Fibroblast of mammary gland (primary cell): Measurements from ENCODE around the gene LDLRAD3.

ENCODE experiments used
- DNase-seq: peaks from one replicate; pipeline ENCODE4 v3.0.0-alpha.2; 2010; ENCODE audit warnings: low read depth
- H3K4me3 ChIP-seq: 2 replicates; pipeline ENCODE4 v1.5.1; 2011; ENCODE audit warnings: low read depth, mild to moderate bottlenecking, low read length, moderate library complexity; ENCODE audit not compliant: control insufficient read depth
- CTCF ChIP-seq: conservative IDR thresholded peaks from 2 replicates; pipeline ENCODE4 v1.5.1; 2011; ENCODE audit warnings: low read depth, low read length, inconsistent platforms; ENCODE audit not compliant: control insufficient read depth, insufficient read depth

LDLRAD3 gene

DNA sequence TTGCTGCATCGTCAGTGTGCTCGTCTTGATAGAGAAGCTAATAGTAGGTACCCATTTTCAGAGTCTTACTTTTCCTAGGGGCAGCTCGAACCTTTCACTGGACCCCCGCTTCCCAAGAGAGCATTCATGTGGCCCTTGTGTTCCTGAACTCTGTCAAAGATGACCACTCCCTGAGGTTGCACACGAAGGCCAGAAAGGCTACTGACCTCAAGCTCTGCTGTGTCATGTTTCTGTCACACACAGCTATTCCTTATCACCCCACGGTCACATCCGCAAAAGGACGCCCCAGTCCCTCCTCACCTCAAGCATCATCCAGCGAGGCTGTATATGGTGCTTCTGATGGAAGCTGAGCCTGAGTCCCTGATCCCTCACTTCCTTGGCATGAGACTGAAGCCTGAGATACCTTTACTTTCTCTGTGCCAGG is 171.5 kb downstream of the LDLRAD3 start:
- H3K4me3 ChIP-seq, result no peak overlapping the region
- no peak for TF ChIP-seq CTCF
- DNase-seq, result no peak

GRCh38 chr11:36116161-36116560 is 172.3 kb downstream of the LDLRAD3 start:
- DNase-seq, result no peak
- no peak overlapping the region for H3K4me3 ChIP-seq
- TF ChIP-seq CTCF, result no peak

DNA sequence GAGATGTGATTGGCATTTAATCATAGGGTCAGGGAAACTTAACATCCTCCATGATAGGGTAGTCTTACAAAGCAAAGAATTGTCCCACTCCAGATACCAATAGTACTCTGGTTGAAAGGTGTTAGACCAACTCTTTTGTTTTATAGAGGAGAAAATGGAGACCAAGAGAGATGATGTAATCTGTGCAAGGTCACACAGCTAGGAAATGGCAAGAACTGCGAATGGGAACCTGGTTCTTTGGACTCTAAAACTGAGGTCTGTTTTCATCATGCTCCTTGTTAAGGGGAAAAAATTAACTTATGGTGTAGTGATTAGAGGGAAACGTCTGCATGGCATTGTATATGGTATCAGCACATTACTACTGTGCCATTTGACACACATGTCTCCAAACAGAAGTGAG is 174.2 kb downstream of the LDLRAD3 start:
- no peak for TF ChIP-seq CTCF
- DNase-seq, result no peak
- no peak overlapping the region for H3K4me3 ChIP-seq

- TF ChIP-seq CTCF, result no peak
- no peak overlapping the region for H3K4me3 ChIP-seq
- DNase-seq, result no peak
Observed at GRCh38 chr11:36119300-36119699, 175.4 kb downstream of the LDLRAD3 start.

DNA sequence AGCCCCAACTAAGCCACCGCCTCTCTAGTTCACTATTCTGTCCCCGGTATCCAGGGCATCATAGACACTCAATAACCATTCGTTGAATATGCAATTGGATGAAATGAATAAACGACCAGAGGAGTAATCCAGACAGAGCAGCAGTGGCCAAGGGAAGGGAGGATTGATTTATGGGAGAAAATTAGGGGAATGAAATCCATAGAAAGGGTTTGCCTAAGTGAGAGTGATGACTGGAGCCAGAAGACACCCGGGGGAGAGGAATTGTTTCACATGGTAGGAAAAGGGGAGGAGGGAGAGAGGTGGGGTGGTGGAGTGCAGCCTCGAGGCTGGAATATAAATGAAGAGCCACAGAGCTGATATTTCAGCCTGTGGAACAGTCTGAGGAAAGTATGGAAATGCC is 177.2 kb downstream of the LDLRAD3 start:
- H3K4me3 ChIP-seq, result no peak overlapping the region
- no peak for TF ChIP-seq CTCF
- no peak for DNase-seq

DNA sequence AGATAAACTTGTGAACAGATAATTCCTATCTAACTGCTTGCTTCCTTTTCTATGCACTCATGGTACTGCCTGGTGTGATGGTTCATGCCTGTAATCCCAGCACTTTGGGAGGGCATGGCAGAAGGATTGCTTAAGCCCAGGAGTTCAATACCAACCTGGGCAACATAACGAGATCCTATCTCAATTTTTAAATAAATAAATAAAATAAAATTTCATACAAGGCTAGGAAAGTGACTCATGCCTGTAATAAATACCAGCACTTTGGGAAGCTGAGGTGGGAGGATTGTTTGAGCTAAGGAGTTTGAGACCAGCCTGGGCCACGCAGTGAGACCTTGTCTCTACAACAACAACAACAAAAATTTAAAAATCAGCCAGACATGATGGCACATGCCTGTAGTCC is 178.8 kb downstream of the LDLRAD3 start:
- DNase-seq, result peak; percentile 12
- TF ChIP-seq CTCF, result no peak
- H3K4me3 ChIP-seq, result no peak overlapping the region

DNA sequence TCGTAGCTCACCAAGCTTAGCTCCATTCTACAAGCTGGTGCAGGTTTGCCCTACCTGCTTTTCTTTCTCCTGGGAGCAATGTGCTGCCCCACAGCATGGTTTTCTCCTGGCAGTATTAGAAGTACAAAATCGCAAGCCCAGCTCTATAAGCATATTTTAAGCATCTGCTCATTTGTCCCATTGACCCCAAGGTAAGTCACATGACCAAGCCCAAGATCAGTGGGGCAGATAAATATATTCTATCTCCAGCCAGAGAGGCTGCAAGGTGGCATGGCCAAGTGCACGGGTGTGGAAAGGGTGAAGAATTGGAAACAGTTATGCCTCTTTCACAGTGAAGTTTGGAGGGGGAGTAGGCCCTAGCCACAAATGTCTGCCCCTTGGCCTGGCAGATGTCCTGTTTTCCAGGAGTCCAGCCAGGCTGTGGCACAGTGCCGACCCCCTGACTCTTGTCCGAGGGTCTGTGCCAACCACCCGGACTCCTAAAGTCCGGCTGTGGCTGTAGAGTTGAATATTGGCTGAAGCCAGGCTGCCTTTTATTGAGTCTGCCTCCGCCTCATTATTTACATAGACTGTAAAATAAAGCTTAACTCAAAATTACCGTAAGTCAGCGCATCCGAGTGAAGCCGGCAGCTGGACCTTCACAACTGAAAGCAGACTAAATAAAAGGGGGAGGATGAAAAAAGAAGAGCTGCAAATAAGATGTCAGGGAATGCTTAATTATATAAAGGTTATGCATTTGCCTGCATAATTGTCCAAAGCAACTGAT is 179.7 kb downstream of the LDLRAD3 start:
- TF ChIP-seq CTCF, result no peak
- no peak for DNase-seq
- H3K4me3 ChIP-seq, result no peak overlapping the region
